Sigmoid colon (tissue), 4 donors: ENCODE measurements around the gene LRRC8A.

Experiments
- EP300 ChIP-seq, 4 donors: sonication (generic); formaldehyde crosslinking; IDR thresholded peaks; one replicate each; pipeline ENCODE4 v1.6.1; 2017; ENCODE audit warnings: antibody characterized with exemption in 4 of 4
- POLR2A ChIP-seq, 2 donors: fragments of 450-650 bp; IDR thresholded peaks; one replicate each; pipeline ENCODE4 v1.6.1; 2016; ENCODE audit warnings: antibody characterized with exemption in 2 of 2, mild to moderate bottlenecking in 2 of 2, moderate library complexity in 2 of 2
- POLR2AphosphoS5 ChIP-seq, 4 donors: sonication (generic); formaldehyde crosslinking; IDR thresholded peaks; one replicate each; pipeline ENCODE4 v1.6.1; 2017; ENCODE audit warnings: antibody characterized with exemption in 4 of 4
- TF ChIP-seq, protein P1 (sequence below), 4 experiments: fragments of 450-650 bp in 3 of 4; fragments of 200-600 bp in 1 of 4; IDR thresholded peaks; one replicate each; pipeline ENCODE4 v1.5.1; 2016 to 2019; ENCODE audit warnings: antibody characterized with exemption in 4 of 4, mild to moderate bottlenecking in 3 of 4, moderate library complexity in 2 of 4

DNA sequence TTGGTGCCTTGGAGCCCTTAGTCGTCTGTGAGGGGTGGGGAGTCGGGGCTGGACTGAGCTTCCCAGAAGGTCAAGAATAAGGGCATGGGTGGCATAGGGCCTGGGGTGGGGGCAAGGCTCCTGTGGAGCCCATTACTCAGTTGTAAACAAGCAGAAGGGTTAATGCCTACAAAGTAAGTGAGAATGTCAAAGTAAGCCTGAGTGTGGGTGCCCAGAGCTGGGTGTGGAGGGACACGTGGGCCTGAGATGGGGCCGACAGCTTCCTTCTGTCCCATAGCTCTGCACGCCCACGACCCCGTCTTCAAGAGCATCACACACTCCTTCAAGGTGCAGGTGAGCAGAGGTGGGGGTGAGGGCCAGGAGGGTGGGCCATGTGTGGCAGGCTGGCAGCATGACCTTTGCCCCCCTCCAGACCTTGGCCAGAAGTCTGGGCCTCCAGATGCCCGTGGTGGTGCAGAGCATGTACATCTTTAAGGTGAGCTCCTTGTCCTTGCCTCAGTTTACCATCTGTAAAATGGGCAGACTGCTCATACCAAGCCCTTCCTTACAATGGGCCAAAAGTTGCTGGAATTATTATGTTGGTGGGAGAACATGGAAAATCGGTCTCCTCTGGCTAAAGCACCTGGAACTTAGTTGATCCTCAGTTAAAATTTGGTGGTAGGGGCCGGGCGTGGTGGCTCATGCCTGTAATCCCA lies 54.4 kb downstream of the LRRC8A start:
- TF ChIP-seq, protein P1, sequence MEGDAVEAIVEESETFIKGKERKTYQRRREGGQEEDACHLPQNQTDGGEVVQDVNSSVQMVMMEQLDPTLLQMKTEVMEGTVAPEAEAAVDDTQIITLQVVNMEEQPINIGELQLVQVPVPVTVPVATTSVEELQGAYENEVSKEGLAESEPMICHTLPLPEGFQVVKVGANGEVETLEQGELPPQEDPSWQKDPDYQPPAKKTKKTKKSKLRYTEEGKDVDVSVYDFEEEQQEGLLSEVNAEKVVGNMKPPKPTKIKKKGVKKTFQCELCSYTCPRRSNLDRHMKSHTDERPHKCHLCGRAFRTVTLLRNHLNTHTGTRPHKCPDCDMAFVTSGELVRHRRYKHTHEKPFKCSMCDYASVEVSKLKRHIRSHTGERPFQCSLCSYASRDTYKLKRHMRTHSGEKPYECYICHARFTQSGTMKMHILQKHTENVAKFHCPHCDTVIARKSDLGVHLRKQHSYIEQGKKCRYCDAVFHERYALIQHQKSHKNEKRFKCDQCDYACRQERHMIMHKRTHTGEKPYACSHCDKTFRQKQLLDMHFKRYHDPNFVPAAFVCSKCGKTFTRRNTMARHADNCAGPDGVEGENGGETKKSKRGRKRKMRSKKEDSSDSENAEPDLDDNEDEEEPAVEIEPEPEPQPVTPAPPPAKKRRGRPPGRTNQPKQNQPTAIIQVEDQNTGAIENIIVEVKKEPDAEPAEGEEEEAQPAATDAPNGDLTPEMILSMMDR (IDR thresholded peaks at IDR 0.05) = no peak
- TF ChIP-seq EP300 (IDR thresholded peaks at IDR 0.05) (no peak), POLR2A (IDR thresholded peaks at IDR 0.05) (no peak), POLR2AphosphoS5 (IDR thresholded peaks at IDR 0.05) (no peak)
